HG03175 (cell line): Measurements from ENCODE around the gene NCR1.
"Not testable (repeated sequence)": the region's sequence is repeated elsewhere in the genome, so short reads cannot be mapped to it uniquely, and the experiment has no call there.

Experiments
- ATAC-seq: cut with Tn5 transposase; IDR thresholded peaks from one replicate; pipeline ENCODE4 v1.9.1; 2021; ENCODE audit warnings: mild to moderate bottlenecking, moderate library complexity; ENCODE audit not compliant: unreplicated experiment

NCR1 gene

GRCh38 chr19:54905803-54906511, at the start of gene NCR1:
Gene NCR1, plus strand, starts transcription at chr19:54906148. Its CDS starts 40 bp downstream, at chr19:54906188.
- ATAC-seq: no peak

- ATAC-seq: not testable (repeated sequence)
Measured at GRCh38 chr19:54858476-54858875, 47.5 kb upstream of the NCR1 start.

- not testable (repeated sequence) for ATAC-seq
Measured at GRCh38 chr19:54859421-54859820, 46.5 kb upstream of the NCR1 start.

GRCh38 chr19:54863459-54863858, 42.5 kb upstream of the NCR1 start:
- ATAC-seq: not testable (repeated sequence)

GRCh38 chr19:54871696-54872095, 34.3 kb upstream of the NCR1 start:
- no peak for ATAC-seq

- no peak for ATAC-seq
Measured at GRCh38 chr19:54873990-54874389, 32.0 kb upstream of the NCR1 start, which contains the start of gene FCAR. Gene FCAR, plus strand, starts transcription at chr19:54874235. Its CDS starts 55 bp downstream, at chr19:54874290.

- ATAC-seq: no peak
Measured at GRCh38 chr19:54875506-54875905, 30.4 kb upstream of the NCR1 start.

GRCh38 chr19:54877471-54877870, 28.5 kb upstream of the NCR1 start:
- no peak for ATAC-seq

- no peak for ATAC-seq
Measured at GRCh38 chr19:54881884-54882283, 24.1 kb upstream of the NCR1 start.

GRCh38 chr19:54882758-54883157, 23.2 kb upstream of the NCR1 start:
- no peak for ATAC-seq

- ATAC-seq: no peak
Measured at GRCh38 chr19:54883228-54883627, 22.7 kb upstream of the NCR1 start.

- no peak for ATAC-seq
Measured at GRCh38 chr19:54888239-54888638, 17.7 kb upstream of the NCR1 start.

- ATAC-seq: no peak
Measured at GRCh38 chr19:54889566-54889965, 16.4 kb upstream of the NCR1 start.

- no peak for ATAC-seq
Measured at GRCh38 chr19:54893406-54893805, 12.5 kb upstream of the NCR1 start.

- ATAC-seq: not testable (repeated sequence)
Measured at GRCh38 chr19:54894106-54894505, 11.8 kb upstream of the NCR1 start.

- ATAC-seq: no peak
Measured at GRCh38 chr19:54896036-54896435, 9.9 kb upstream of the NCR1 start.

- not testable (repeated sequence) for ATAC-seq
Measured at GRCh38 chr19:54898685-54899084, 7.3 kb upstream of the NCR1 start.

GRCh38 chr19:54899646-54900045, 6.3 kb upstream of the NCR1 start:
- not testable (repeated sequence) for ATAC-seq

- ATAC-seq: not testable (repeated sequence)
Measured at GRCh38 chr19:54901153-54901552, 4.8 kb upstream of the NCR1 start.

GRCh38 chr19:54902061-54902460, 3.9 kb upstream of the NCR1 start:
- ATAC-seq: no peak

- no peak for ATAC-seq
Measured at GRCh38 chr19:54903303-54903702, 2.6 kb upstream of the NCR1 start.

- not testable (repeated sequence) for ATAC-seq
Measured at GRCh38 chr19:54904261-54904660, 1.7 kb upstream of the NCR1 start.

GRCh38 chr19:54905421-54905802, 536 bp upstream of the NCR1 start:
- no peak for ATAC-seq
